ENCODE data around the gene RNF227. TPM values are rescaled to one million over a fixed set of nuclear protein-coding genes. Genes with fewer than 3 reads are reported as not detected.

RNF227 gene
- total RNA-seq, 1 experiment from 2014 or later = 0.83 TPM

GRCh38 chr17:7922269-7922844, 6.3 kb upstream of the RNF227 start:
- H3K36me3 Mint-ChIP-seq = no peaks in the 10 kb centered on the region
- 0 out of 2 replicates have a peak, but pooled peaks cover 3% of the 10 kb centered on the region for H3K9me3 Mint-ChIP-seq
- peak overlapping the region; percentile 58 for H3K4me3 Mint-ChIP-seq
- no peak for TF ChIP-seq ZNF512 (CRISPR knock-in tag; IDR thresholded peaks at IDR 0.05; ENCODE audit: borderline replicate concordance)
- peak; percentile 23; the same call in 1 of the 2 replicates for TF ChIP-seq USF2 (CRISPR knock-in tag; IDR thresholded peaks at IDR 0.05)
- ChIA-PET POLR2A (no interaction called here), CTCF (interaction anchor here (0.9 to 1.8 kb wide), 5 partner anchors 9 to 119 kb away, joined by 3 to 7 read pairs (median 3); no protein-coding TSS in a partner anchor)
- no peak for DNase-seq (ENCODE audit: low spot score)
- no peak for ATAC-seq
- no peak overlapping the region for H3K27ac Mint-ChIP-seq
- peaks cover 9% of the 10 kb centered on the region for H3K4me1 Mint-ChIP-seq
- peaks cover 94% of the 10 kb centered on the region for H3K27me3 Mint-ChIP-seq (ENCODE audit: low read depth)

GRCh38 chr17:7916808-7917207, 719 bp upstream of the RNF227 start:
- no peak for ATAC-seq
- H3K4me1 Mint-ChIP-seq = peaks cover 14% of the 10 kb centered on the region
- TF ChIP-seq ZNF138 (CRISPR knock-in tag; conservative IDR thresholded peaks at IDR 0.05) (no peak), PRRX2 (CRISPR knock-in tag; IDR thresholded peaks at IDR 0.05) (no peak), CREM (CRISPR knock-in tag; IDR thresholded peaks at IDR 0.05) (no peak), CDX4 (CRISPR knock-in tag; IDR thresholded peaks at IDR 0.05; ENCODE audit: borderline replicate concordance) (no peak), TEAD1 (CRISPR knock-in tag; IDR thresholded peaks at IDR 0.05) (no peak), EMX1 (CRISPR knock-in tag; IDR thresholded peaks at IDR 0.05) (no peak), TEAD4 (CRISPR knock-in tag; IDR thresholded peaks at IDR 0.05) (no peak), ZSCAN18 (CRISPR knock-in tag; IDR thresholded peaks at IDR 0.05) (no peak), ESRRA (CRISPR knock-in tag; IDR thresholded peaks at IDR 0.05; ENCODE audit: borderline replicate concordance) (no peak), SMAD3 (CRISPR knock-in tag; IDR thresholded peaks at IDR 0.05; ENCODE audit: borderline replicate concordance) (no peak), JAZF1 (CRISPR knock-in tag; IDR thresholded peaks at IDR 0.05) (no peak), FOXJ3 (CRISPR knock-in tag; IDR thresholded peaks at IDR 0.05; ENCODE audit: borderline replicate concordance) (no peak), MYBL2 (CRISPR knock-in tag; IDR thresholded peaks at IDR 0.05) (no peak)
- H3K27ac Mint-ChIP-seq = no peak overlapping the region
- peak overlapping the region; percentile 62 for H3K4me3 Mint-ChIP-seq
- ChIA-PET POLR2A (no interaction called here), CTCF (interaction anchor here (1.0 to 6.3 kb wide), 7 partner anchors 73 to 140 kb away, joined by 3 to 53 read pairs (median 11); no protein-coding TSS in a partner anchor)
- no peak for DNase-seq (ENCODE audit: low spot score)
- peaks cover 80% of the 10 kb centered on the region for H3K27me3 Mint-ChIP-seq (ENCODE audit: low read depth)
- H3K9me3 Mint-ChIP-seq = 0 out of 2 replicates have a peak, but pooled peaks cover 3% of the 10 kb centered on the region
- no peaks in the 10 kb centered on the region for H3K36me3 Mint-ChIP-seq

- DNase-seq (ENCODE audit: low spot score) = no peak
- peaks cover 75% of the 10 kb centered on the region for H3K27me3 Mint-ChIP-seq (ENCODE audit: low read depth)
- TF ChIP-seq ATF2 (CRISPR knock-in tag; IDR thresholded peaks at IDR 0.05; ENCODE audit: borderline replicate concordance, low read depth) (no peak), USF2 (CRISPR knock-in tag; IDR thresholded peaks at IDR 0.05) (no peak), HMGXB4 (CRISPR knock-in tag; IDR thresholded peaks at IDR 0.05) (no peak), TCF7 (CRISPR knock-in tag; IDR thresholded peaks at IDR 0.05; ENCODE audit: low read depth) (0 out of 2 replicates have a peak, but pooled peaks have one; percentile 9), MAX (CRISPR knock-in tag; IDR thresholded peaks at IDR 0.05) (peak; percentile 18; the same call in 1 of the 2 replicates), ZNF232 (CRISPR knock-in tag; IDR thresholded peaks at IDR 0.05) (0 out of 2 replicates have a peak, but pooled peaks have one; percentile 0)
These were observed 245 bp upstream of the RNF227 start for GRCh38 chr17:7916385-7916682.

More at GRCh38 chr17:7916385-7916682, 245 bp upstream of the RNF227 start:
- Mint-ChIP-seq H3K4me1 (peaks cover 13% of the 10 kb centered on the region), H3K36me3 (no peaks in the 10 kb centered on the region), H3K27ac (no peak overlapping the region), H3K4me3 (peak overlapping the region; percentile 62), H3K9me3 (0 out of 2 replicates have a peak, but pooled peaks cover 3% of the 10 kb centered on the region)
- CTCF ChIA-PET = interaction anchor here (0.8 to 6.3 kb wide), 9 partner anchors 31 to 173 kb away, joined by 3 to 53 read pairs (median 5); partner anchors contain the start of gene NAA38
- POLR2A ChIA-PET = no interaction called here
- no peak for ATAC-seq
